Effector memory CD4-positive, alpha-beta T cell (primary cell): ENCODE results near the gene CUX1.

Source experiments
- DNase-seq, 3 donors: peaks; one replicate each; pipeline ENCODE4 v3.0.0-alpha.2; 2020
- H3K27ac ChIP-seq: 2 replicates; pipeline ENCODE4 v1.7.0; 2013; ENCODE audit warnings: mild to moderate bottlenecking, low read length, moderate library complexity; ENCODE audit not compliant: insufficient read depth, poor library complexity, severe bottlenecking
- H3K27me3 ChIP-seq: replicated peaks from 2 replicates; pipeline ENCODE4 v1.7.0; 2013; ENCODE audit warnings: mild to moderate bottlenecking, low read length; ENCODE audit not compliant: insufficient read depth, control insufficient read depth, poor library complexity, severe bottlenecking
- H3K36me3 ChIP-seq: 2 replicates; pipeline ENCODE4 v1.7.0; 2013; ENCODE audit warnings: mild to moderate bottlenecking, low read length, moderate library complexity; ENCODE audit not compliant: control insufficient read depth, insufficient read depth
- H3K4me1 ChIP-seq: 2 replicates; pipeline ENCODE4 v1.7.0; 2013; ENCODE audit warnings: low read length, mild to moderate bottlenecking; ENCODE audit not compliant: control insufficient read depth, insufficient read depth, poor library complexity, severe bottlenecking
- H3K4me3 ChIP-seq: 2 replicates; pipeline ENCODE4 v1.7.0; 2013; ENCODE audit warnings: low read length, low read depth, mild to moderate bottlenecking; ENCODE audit not compliant: insufficient read depth, poor library complexity, severe bottlenecking
- H3K9me3 ChIP-seq: 2 replicates; pipeline ENCODE4 v1.7.0; 2013; ENCODE audit warnings: mild to moderate bottlenecking, low read length, moderate library complexity; ENCODE audit not compliant: control insufficient read depth

The CUX1 gene

GRCh38 chr7:102186306-102186705, 368.9 kb downstream of the CUX1 start:
- no peaks in the 10 kb centered on the region for H3K9me3 ChIP-seq

DNA sequence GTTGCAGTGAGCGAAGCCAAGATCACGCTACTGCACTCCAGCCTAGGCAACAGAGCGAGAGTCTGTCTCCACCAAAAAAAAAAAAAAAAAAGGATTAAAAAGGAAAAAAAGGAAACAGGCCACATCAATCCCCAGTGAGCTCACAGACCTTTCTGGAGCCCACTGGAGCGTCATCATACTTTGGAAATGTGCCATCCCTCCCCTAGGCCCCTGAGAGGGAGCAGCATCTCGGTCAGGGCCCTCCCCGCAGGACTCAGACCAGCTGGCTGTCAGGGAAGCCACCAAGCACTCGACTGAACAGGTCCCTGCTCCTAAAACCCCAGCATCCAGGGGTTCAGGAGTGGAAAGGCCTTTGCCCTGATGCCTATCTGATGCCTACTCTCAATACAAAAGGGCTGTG, 371.3 kb downstream of the CUX1 start:
- Histone ChIP-seq H3K27ac (no peak overlapping the region), H3K36me3 (peaks cover 9% of the 10 kb centered on the region), H3K27me3 (no peaks in the 10 kb centered on the region)

More at GRCh38 chr7:102186306-102186705, 368.9 kb downstream of the CUX1 start:
- no peak overlapping the region for H3K27ac ChIP-seq
- no peaks in the 10 kb centered on the region for H3K27me3 ChIP-seq
- no peak for DNase-seq
- no peak overlapping the region for H3K4me3 ChIP-seq
- H3K4me1 ChIP-seq: no peaks in the 10 kb centered on the region
- H3K36me3 ChIP-seq: peaks cover 15% of the 10 kb centered on the region

DNA sequence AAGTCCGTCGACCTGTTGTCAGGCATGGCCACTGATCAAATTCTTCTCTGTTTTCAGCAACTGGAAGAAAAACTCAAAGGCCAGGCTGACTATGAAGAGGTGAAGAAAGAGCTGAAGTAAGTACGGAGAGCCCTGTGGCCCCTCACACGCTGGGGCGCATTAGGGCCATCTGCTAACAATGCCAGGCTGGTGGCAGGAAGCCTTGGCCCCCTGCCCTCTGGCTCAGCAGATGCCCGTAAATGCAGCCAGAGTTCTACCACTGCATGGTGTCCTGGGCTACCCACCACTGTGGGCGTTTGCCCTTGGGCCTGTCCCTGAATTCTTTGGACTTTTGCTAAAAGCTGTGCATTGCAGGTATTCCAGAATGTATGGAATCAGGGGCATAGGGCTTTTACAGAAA, 372.3 kb downstream of the CUX1 start:
- Histone ChIP-seq H3K36me3 (peaks cover 9% of the 10 kb centered on the region), H3K27ac (no peak overlapping the region), H3K4me1 (no peaks in the 10 kb centered on the region), H3K27me3 (no peaks in the 10 kb centered on the region), H3K9me3 (no peaks in the 10 kb centered on the region), H3K4me3 (no peak overlapping the region)
- DNase-seq: no peak

More for the DNA sequence above, 371.3 kb downstream of the CUX1 start:
- DNase-seq: no peak
- Histone ChIP-seq H3K9me3 (no peaks in the 10 kb centered on the region), H3K4me3 (no peak overlapping the region), H3K4me1 (no peaks in the 10 kb centered on the region)

DNA sequence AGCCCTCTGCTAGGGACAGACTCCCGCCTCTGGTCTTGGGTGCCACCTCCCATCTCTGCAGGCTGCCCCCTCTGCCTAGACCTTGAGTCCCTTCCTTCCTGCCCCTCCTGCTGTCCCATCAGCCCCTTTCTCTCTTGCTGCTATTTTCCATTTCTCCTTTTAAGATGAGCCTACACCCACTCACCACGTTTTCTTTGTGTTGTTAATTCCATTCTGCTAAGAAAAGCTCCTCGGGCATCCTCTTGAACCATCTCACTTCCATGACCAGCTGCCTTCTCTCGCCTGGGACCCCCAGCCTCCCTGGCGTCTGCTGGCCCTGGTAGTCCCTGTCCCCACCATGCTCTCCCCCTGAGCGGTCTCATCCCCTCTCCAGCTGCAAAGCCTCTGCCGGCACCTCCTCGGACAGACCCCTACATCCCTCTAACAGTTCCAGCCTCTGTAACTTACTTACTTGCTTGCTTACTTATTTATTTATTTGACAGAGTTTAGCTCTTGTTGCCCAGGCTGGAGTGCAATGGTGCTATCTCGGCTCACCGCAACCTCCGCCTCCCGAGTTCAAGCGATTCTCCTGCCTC, 373.4 kb downstream of the CUX1 start:
- Histone ChIP-seq H3K4me1 (no peaks in the 10 kb centered on the region), H3K27me3 (no peaks in the 10 kb centered on the region), H3K36me3 (peaks cover 9% of the 10 kb centered on the region), H3K9me3 (no peaks in the 10 kb centered on the region), H3K4me3 (no peak overlapping the region), H3K27ac (no peak overlapping the region)
- no peak for DNase-seq

DNA sequence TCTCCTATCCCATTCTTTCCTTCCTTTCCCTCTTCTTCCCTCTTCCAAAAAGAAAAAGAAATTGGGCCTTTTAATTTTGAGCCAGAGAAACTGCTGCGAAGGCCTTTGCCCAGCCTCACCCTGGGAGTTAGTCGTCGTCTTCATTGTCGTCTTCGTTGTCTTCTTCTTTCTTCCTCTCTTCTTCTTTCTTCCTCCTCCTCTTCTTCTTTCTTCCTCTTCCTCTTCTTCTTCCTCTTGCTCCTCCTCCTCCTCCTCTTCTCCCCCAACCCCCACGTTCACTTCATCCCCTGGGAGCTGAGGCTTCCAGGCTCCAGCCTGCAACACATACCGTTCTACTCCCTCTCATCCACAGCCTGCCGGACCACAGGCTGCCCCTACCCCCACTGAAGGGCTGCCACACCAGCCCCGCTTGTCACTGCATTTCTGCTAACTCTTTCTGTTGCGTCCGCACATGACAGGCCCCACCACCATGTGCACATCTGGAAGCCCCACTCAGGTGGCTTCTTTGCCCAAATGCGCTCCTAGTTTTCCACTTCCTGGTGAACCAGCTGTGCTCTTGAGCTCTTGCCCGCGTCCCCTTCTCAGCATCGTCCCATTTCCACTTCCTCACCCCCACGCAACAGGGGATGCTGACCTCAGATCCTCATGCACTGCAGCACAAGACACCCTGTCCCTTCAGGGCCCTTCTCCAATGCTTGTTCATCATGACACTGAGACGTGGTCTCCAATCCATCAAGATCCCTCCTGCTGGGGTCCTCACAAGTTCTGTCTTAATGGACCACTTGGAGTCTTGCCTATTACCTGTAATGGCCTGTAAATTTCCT, 374.3 kb downstream of the CUX1 start:
- H3K36me3 ChIP-seq: peaks cover 12% of the 10 kb centered on the region
- no peaks in the 10 kb centered on the region for H3K27me3 ChIP-seq
- no peak overlapping the region for H3K4me3 ChIP-seq

DNA sequence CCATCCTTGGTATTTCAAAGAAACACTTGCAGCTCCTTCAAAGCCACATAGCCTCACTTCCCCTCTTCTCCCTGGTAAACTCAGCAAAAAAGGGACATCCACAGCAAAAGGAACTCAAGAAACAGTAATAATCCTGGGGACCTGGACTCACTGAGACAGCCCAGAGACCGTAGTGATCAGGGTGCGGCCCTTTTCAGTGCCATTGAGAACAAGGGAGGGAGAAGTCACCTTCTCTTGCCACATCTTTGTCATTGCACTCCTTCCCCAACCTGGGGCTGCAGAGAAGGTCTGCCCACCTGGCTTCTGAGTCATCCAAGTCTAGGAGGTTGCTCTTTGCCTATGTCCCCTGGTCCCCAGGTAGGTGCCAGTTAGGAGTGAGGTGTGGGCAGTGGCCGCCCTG, 375.4 kb downstream of the CUX1 start:
- Histone ChIP-seq H3K27me3 (no peaks in the 10 kb centered on the region), H3K4me1 (no peaks in the 10 kb centered on the region), H3K9me3 (no peaks in the 10 kb centered on the region), H3K27ac (no peak overlapping the region), H3K36me3 (peaks cover 12% of the 10 kb centered on the region), H3K4me3 (no peak overlapping the region)
- DNase-seq: no peak

More for the DNA sequence above, 374.3 kb downstream of the CUX1 start:
- H3K27ac ChIP-seq: no peak overlapping the region
- H3K9me3 ChIP-seq: no peaks in the 10 kb centered on the region
- no peak for DNase-seq
- no peaks in the 10 kb centered on the region for H3K4me1 ChIP-seq

DNA sequence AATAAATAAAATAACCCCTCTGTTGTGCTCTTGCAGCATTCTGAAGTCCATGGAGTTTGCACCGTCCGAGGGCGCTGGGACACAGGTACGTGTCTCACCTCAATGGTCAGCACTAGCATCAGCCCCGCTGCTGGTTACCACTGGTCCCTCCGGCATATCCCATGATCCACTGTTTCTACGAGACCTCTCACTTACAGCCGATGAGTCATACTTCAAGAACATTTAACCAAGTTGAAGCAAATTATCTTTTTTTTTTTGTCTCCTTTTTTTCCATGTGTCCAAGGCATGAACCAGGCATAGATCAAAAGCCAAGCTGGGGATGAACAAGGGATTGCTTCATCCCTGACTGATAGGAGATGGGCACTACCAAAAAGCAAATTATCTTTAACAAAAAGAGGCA, 376.4 kb downstream of the CUX1 start:
- no peaks in the 10 kb centered on the region for H3K4me1 ChIP-seq
- no peak overlapping the region for H3K4me3 ChIP-seq
- peaks cover 12% of the 10 kb centered on the region for H3K36me3 ChIP-seq
- no peaks in the 10 kb centered on the region for H3K27me3 ChIP-seq
- DNase-seq: no peak
- no peaks in the 10 kb centered on the region for H3K9me3 ChIP-seq
- no peak overlapping the region for H3K27ac ChIP-seq

DNA sequence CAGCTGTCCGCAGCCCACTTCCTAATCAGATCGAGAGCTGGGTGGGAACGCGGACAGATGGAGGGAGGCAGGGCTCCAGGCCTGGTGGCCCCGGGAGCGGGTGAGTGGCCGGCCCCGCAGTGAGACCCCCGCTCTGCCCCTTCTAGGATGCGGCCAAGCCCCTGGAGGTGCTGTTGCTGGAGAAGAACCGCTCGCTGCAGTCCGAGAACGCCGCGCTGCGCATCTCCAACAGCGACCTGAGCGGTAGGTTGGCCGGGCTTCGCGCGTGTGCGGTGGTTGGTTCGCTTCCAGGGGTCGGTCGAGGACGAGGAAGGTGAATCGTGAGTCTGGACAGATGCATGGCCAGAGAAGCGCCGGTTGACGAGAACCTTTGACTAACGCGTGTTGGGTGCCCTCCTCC, 377.9 kb downstream of the CUX1 start:
- Histone ChIP-seq H3K36me3 (peaks cover 20% of the 10 kb centered on the region), H3K9me3 (no peaks in the 10 kb centered on the region), H3K27ac (no peak overlapping the region), H3K4me1 (no peaks in the 10 kb centered on the region), H3K27me3 (no peaks in the 10 kb centered on the region), H3K4me3 (no peak overlapping the region)
- DNase-seq: no peak

- H3K27me3 ChIP-seq: no peaks in the 10 kb centered on the region
- no peaks in the 10 kb centered on the region for H3K9me3 ChIP-seq
- H3K27ac ChIP-seq: no peak overlapping the region
- H3K36me3 ChIP-seq: peaks cover 24% of the 10 kb centered on the region
- H3K4me1 ChIP-seq: no peaks in the 10 kb centered on the region
- H3K4me3 ChIP-seq: no peak overlapping the region
- DNase-seq: no peak
These were observed 378.6 kb downstream of the CUX1 start for GRCh38 chr7:102196028-102196427.

- Histone ChIP-seq H3K9me3 (no peaks in the 10 kb centered on the region), H3K4me3 (no peak overlapping the region), H3K36me3 (peaks cover 30% of the 10 kb centered on the region)
These were observed 379.7 kb downstream of the CUX1 start for GRCh38 chr7:102197161-102197560.

More at GRCh38 chr7:102197161-102197560, 379.7 kb downstream of the CUX1 start:
- Histone ChIP-seq H3K27me3 (no peaks in the 10 kb centered on the region), H3K4me1 (no peaks in the 10 kb centered on the region), H3K27ac (no peak overlapping the region)
- DNase-seq: no peak
